Ascending aorta (tissue), 2 donors: ENCODE measurements around the gene SPZ1. TPM values are rescaled to one million over a fixed set of nuclear protein-coding genes. Genes with fewer than 3 reads are reported as not detected.

Experiments
- DNase-seq, 2 donors: peaks; one replicate each; pipeline ENCODE4 v3.0.0-alpha.2; 2019; ENCODE audit warnings: low spot score in 2 of 2
- H3K27ac ChIP-seq, 2 donors: fragments of 200-600 bp; sonication (generic); one replicate each; pipeline ENCODE4 v1.5.1; 2016 to 2017; ENCODE audit warnings: mild to moderate bottlenecking in 1 of 2
- H3K27me3 ChIP-seq: fragments of 200-600 bp; sonication (generic); one replicate; pipeline ENCODE4 v1.5.1; 2017
- H3K36me3 ChIP-seq, 2 donors: fragments of 200-600 bp; sonication (generic); one replicate each; pipeline ENCODE4 v1.5.1; 2016
- H3K4me1 ChIP-seq, 2 donors: fragments of 200-600 bp; sonication (generic); one replicate each; pipeline ENCODE4 v1.5.1; 2016 to 2017; ENCODE audit warnings: mild to moderate bottlenecking in 1 of 2
- H3K4me3 ChIP-seq, 2 donors: fragments of 200-600 bp; sonication (generic); one replicate each; pipeline ENCODE4 v1.5.1; 2016 to 2017; ENCODE audit warnings: mild to moderate bottlenecking in 1 of 2
- H3K9me3 ChIP-seq, 2 donors: fragments of 200-600 bp; sonication (generic); one replicate each; pipeline ENCODE4 v1.5.1; 2016
- intact Hi-C: fragments of 100-400 bp; cut with DNase I; formaldehyde crosslinking; loops from one replicate; pipeline ENCODE4 v1.15.1; 2023
- total RNA-seq: library from RNA; depleted of rRNA; stranded (reverse); fragments of >200 nt; gene quantifications from one replicate; pipeline ENCODE4 v1.1.0, GENCODE V29; 2016
- TF ChIP-seq, protein P1 (sequence below), 3 experiments: fragments of 200-600 bp in 2 of 3; fragments of 450-650 bp in 1 of 3; sonication (generic) in 2 of 3; IDR thresholded peaks; one replicate each; pipeline ENCODE4 v1.5.1; 2016 to 2019; ENCODE audit warnings: antibody characterized with exemption in 3 of 3, mild to moderate bottlenecking in 1 of 3, moderate library complexity in 1 of 3

The SPZ1 gene
- total RNA-seq, 1 donor from 2014 or later = not detected

DNA sequence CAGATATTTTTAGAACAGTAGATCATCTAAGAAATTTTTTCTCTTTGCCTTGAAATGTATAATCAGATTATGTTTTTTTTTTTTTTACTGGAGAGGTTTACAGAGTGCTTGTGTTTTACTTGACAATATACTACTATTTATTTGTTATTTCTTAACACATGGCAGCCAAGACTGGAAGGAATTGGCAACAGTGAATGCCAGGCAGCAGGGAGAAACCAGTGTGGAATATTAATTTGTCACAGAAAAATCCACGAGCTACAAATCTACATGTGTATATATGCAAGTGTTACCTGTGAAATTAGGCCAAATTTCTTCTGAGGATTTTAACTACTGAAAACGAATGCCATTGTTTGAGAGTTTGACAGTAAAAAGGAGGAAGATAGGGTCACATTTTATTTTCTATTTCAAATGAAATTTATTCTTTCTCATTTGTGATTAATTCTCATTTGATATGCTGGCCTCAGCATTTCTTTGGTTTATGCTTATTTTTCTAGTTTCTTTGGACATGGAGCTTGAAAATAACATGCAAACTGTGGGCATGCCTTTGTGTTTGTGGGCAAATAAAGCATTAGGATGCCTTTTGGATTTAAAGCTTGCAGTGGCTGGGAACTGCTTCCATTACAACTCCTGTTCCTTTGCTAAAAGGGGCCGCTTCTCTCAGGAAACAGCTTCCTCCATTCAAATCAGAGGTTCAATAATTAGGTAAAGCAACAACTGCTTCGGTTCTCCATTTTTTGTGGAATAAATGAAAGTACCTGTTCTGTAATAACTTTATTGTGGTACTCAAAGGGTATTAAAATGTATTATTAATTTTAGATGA lies 49.1 kb downstream of the SPZ1 start:
- no peaks in the 10 kb centered on the region for H3K9me3 ChIP-seq
- H3K4me1 ChIP-seq = no peaks in the 10 kb centered on the region
- intact Hi-C loops = no loop called here
- no peak overlapping the region for H3K27ac ChIP-seq
- H3K4me3 ChIP-seq = no peak overlapping the region
- DNase-seq = no peak
- H3K36me3 ChIP-seq = no peaks in the 10 kb centered on the region
- TF ChIP-seq, protein P1, sequence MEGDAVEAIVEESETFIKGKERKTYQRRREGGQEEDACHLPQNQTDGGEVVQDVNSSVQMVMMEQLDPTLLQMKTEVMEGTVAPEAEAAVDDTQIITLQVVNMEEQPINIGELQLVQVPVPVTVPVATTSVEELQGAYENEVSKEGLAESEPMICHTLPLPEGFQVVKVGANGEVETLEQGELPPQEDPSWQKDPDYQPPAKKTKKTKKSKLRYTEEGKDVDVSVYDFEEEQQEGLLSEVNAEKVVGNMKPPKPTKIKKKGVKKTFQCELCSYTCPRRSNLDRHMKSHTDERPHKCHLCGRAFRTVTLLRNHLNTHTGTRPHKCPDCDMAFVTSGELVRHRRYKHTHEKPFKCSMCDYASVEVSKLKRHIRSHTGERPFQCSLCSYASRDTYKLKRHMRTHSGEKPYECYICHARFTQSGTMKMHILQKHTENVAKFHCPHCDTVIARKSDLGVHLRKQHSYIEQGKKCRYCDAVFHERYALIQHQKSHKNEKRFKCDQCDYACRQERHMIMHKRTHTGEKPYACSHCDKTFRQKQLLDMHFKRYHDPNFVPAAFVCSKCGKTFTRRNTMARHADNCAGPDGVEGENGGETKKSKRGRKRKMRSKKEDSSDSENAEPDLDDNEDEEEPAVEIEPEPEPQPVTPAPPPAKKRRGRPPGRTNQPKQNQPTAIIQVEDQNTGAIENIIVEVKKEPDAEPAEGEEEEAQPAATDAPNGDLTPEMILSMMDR (IDR thresholded peaks at IDR 0.05) = no peak
- no peaks in the 10 kb centered on the region for H3K27me3 ChIP-seq

DNA sequence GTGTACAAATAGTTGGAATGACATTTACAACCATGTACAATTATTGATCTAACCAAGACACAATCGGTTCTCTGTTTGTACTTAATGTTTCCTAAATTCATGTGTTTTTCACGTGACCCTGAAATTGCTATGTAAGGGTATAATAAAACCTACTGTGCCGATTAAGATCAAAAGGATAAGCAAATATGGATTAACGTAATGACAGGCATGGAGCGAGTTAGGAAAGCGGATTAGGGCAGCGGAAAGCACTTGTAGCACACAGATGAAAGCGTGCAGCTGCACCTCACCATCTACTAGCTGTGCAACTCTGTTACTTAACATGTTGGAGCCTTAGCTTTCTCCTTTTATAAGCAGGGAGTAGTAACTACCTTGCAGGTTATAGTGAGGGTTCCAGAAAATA lies 49.7 kb downstream of the SPZ1 start:
- TF ChIP-seq, protein P1 (IDR thresholded peaks at IDR 0.05) = no peak
- intact Hi-C loops = no loop called here

DNA sequence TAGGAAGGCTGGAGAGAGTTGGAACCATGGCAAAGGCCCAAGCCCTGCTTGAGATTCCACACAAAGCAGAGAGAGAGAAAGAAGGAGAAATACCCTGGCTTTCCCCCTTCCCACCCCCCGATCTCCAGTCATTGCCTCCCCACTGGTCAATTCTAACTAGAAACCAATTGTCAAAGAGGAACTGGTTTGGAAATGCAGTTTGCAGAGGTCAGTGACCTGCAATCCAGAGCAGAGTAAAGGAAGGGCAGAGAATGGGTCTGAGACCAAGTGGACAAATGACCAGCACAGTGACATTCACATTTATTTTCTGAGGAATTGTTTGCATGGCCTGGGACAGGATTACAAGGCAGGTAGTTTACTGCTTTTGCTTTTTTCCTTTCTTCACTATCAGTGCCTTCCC lies 50.6 kb downstream of the SPZ1 start:
- DNase-seq = no peak
- no peaks in the 10 kb centered on the region for H3K36me3 ChIP-seq
- H3K27me3 ChIP-seq = no peaks in the 10 kb centered on the region
- TF ChIP-seq, protein P1 (IDR thresholded peaks at IDR 0.05) = no peak
- no peaks in the 10 kb centered on the region for H3K9me3 ChIP-seq
- no peak overlapping the region for H3K27ac ChIP-seq
- intact Hi-C loops = no loop called here
- H3K4me1 ChIP-seq = no peaks in the 10 kb centered on the region
- H3K4me3 ChIP-seq = no peak overlapping the region

More for the DNA sequence above, 49.7 kb downstream of the SPZ1 start:
- H3K4me3 ChIP-seq = no peak overlapping the region
- no peak for DNase-seq
- no peak overlapping the region for H3K27ac ChIP-seq
- no peaks in the 10 kb centered on the region for H3K36me3 ChIP-seq
- H3K27me3 ChIP-seq = no peaks in the 10 kb centered on the region
- H3K9me3 ChIP-seq = no peaks in the 10 kb centered on the region
- H3K4me1 ChIP-seq = no peaks in the 10 kb centered on the region

Other genes starting within 250 kb of the SPZ1 start
- gene SERINC5, start 64.0 kb upstream of the SPZ1 start, total RNA-seq = 3.4 TPM
- 10.0 TPM for gene ZFYVE16, start 88.1 kb downstream of the SPZ1 start, total RNA-seq
- not detected for gene FAM151B, start 168.1 kb downstream of the SPZ1 start, total RNA-seq